HepG2 (cell line): ENCODE results near the gene COX10. TPM values are rescaled to one million over a fixed set of nuclear protein-coding genes. Genes with fewer than 3 reads are reported as not detected.
"Not testable (repeated sequence)": the region's sequence is repeated elsewhere in the genome, so short reads cannot be mapped to it uniquely, and the experiment has no call there.

Experiments
- ATAC-seq: fragments of 200-7000 bp; cut with Tn5 transposase; 3 replicates; pipeline ENCODE4 v1.9.1; 2020; ENCODE audit warnings: mild to moderate bottlenecking, moderate library complexity
- BruUV-seq: library from RNA; stranded (reverse); fragments of 400-500 nt; replicated peaks from 2 replicates; lab custom pipeline; 2021; lab: Mats Ljungman, UMichigan
- CTCF ChIA-PET: fragments of 300-600 bp; formaldehyde crosslinking; extraction: SDS; loops from one replicate; lab custom pipeline; 2021; ENCODE audit warnings: low total read pairs, inconsistent platforms, low intra/inter-chr PET ratio; lab: Yijun Ruan, JAX
- POLR2A ChIA-PET: fragments of 350-600 bp; sonication (Branson Sonifier 250); formaldehyde crosslinking; loops from one replicate; lab custom pipeline; 2020; ENCODE audit warnings: antibody characterized with exemption, inconsistent platforms; lab: Yijun Ruan, JAX
- DNase-seq: peaks from one replicate; pipeline ENCODE4 v3.0.0-alpha.2; 2015; ENCODE audit warnings: low spot score
- FAIRE-seq: peaks from 3 replicates; lab custom pipeline; 2011; peaks lifted over from hg19 to GRCh38; lab: Jason Lieb, UNC
- H2AFZ ChIP-seq: one replicate; pipeline ENCODE4 v1.6.1; 2011; ENCODE audit warnings: low read length, inconsistent platforms
- H3K27ac ChIP-seq: fragments of 300-600 bp; 3 replicates; pipeline ENCODE4 v1.8.0; 2011; ENCODE audit warnings: mixed run types, mild to moderate bottlenecking, mixed read lengths, low read length, inconsistent platforms; ENCODE audit not compliant: insufficient read depth; ENCODE audit errors: extremely low read length
- H3K27me3 ChIP-seq, 2 experiments: fragments of 200-600 bp in 1 of 2; 2 replicates in 1 of 2; 3 replicates in 1 of 2; pipeline versions ENCODE4 v1.6.0 to v1.8.0; 2011; ENCODE audit warnings: low read length in 2 of 2, mild to moderate bottlenecking in 2 of 2, moderate library complexity in 2 of 2, inconsistent platforms in 1 of 2; ENCODE audit not compliant: insufficient read depth in 2 of 2, control insufficient read depth in 1 of 2
- H3K36me3 ChIP-seq, 2 experiments: fragments of 200-600 bp in 1 of 2; replicated peaks in 1 of 2; 2 replicates in 1 of 2; 3 replicates in 1 of 2; pipeline versions ENCODE4 v1.5.1 to v1.8.0; 2011; ENCODE audit warnings: low read length in 2 of 2, inconsistent platforms in 1 of 2; ENCODE audit not compliant: insufficient read depth in 2 of 2, control insufficient read depth in 1 of 2
- H3K4me1 ChIP-seq: 2 replicates; pipeline ENCODE4 v1.5.1; 2012; ENCODE audit warnings: low read length, inconsistent platforms; ENCODE audit not compliant: insufficient read depth
- H3K4me2 ChIP-seq: 2 replicates; pipeline ENCODE4 v1.6.0; 2011; ENCODE audit warnings: low read depth, low read length, inconsistent platforms
- H3K4me3 ChIP-seq, 3 experiments: fragments of 200-600 bp in 1 of 3; sonication (generic), shearing (Covaris generic) in 1 of 3; replicated peaks in 1 of 3; 2 replicates each; pipeline ENCODE4 v1.5.1; 2011 to 2016; ENCODE audit warnings: low read length in 3 of 3, inconsistent platforms in 2 of 3, low read depth in 2 of 3, mild to moderate bottlenecking in 2 of 3, control low read depth in 1 of 3, mixed read lengths in 1 of 3; ENCODE audit not compliant: insufficient read depth in 1 of 3
- H3K79me2 ChIP-seq: one replicate; pipeline ENCODE4 v1.6.1; 2011; ENCODE audit warnings: low read length, inconsistent platforms; ENCODE audit not compliant: insufficient read depth
- H3K9ac ChIP-seq: 2 replicates; pipeline ENCODE4 v1.6.0; 2011; ENCODE audit warnings: mild to moderate bottlenecking, low read depth, low read length, inconsistent platforms; ENCODE audit not compliant: insufficient read depth
- H3K9me3 ChIP-seq: 2 replicates; pipeline ENCODE4 v1.5.1; 2012; ENCODE audit warnings: mild to moderate bottlenecking, low read length
- H4K20me1 ChIP-seq: 2 replicates; pipeline ENCODE4 v1.6.0; 2011; ENCODE audit warnings: inconsistent platforms, mild to moderate bottlenecking, low read length, moderate library complexity; ENCODE audit not compliant: insufficient read depth
- BCLAF1 ChIP-seq: fragments of 450-650 bp; IDR thresholded peaks from 2 replicates; pipeline ENCODE4 v1.6.1; 2017; ENCODE audit warnings: mild to moderate bottlenecking
- GATA4 ChIP-seq: sonication (generic); IDR thresholded peaks from 2 replicates; pipeline ENCODE4 v1.6.1; 2016; ENCODE audit warnings: antibody characterized with exemption, low read depth, borderline replicate concordance
- HOXD1 ChIP-seq: sonication (generic); formaldehyde crosslinking; IDR thresholded peaks from 2 replicates; pipeline ENCODE4 v1.5.0; 2020; ENCODE audit warnings: missing genetic modification reagents
- MIXL1 ChIP-seq: IDR thresholded peaks from 2 replicates; pipeline ENCODE4 v1.6.1; 2016
- RORA ChIP-seq: sonication (generic); formaldehyde crosslinking; IDR thresholded peaks from 2 replicates; pipeline ENCODE4 v1.5.0; 2020; ENCODE audit warnings: mild to moderate bottlenecking, missing genetic modification reagents, moderate library complexity
- SMARCE1 ChIP-seq: fragments of 450-650 bp; IDR thresholded peaks from 2 replicates; pipeline ENCODE4 v1.6.1; 2017; ENCODE audit warnings: borderline replicate concordance
- ZNF564 ChIP-seq: sonication (generic); formaldehyde crosslinking; IDR thresholded peaks from 2 replicates; pipeline ENCODE4 v1.8.1; 2023; ENCODE audit warnings: mild to moderate bottlenecking, missing genetic modification reagents
- WGBS: methylation state at CpG from one replicate; pipeline ENCODE4 v1.1.6; 2017; ENCODE audit warnings: low lambda C conversion rate; 5-methylcytosine and 5-hydroxymethylcytosine counted together
- in situ Hi-C: cut with HindIII; loops from 2 replicates; pipeline ENCODE4 v1.10.0; 2017; ENCODE audit warnings: low pct_unique_long_range_greater_than_20kb; ENCODE audit not compliant: extremely low pct_ligation_motif_present
- intact Hi-C: fragments of 100-400 bp; cut with micrococcal nuclease; formaldehyde crosslinking; loops from one replicate; pipeline ENCODE4 v1.10.0; 2022; ENCODE audit not compliant: unreplicated experiment
- polyA plus RNA-seq, 8 experiments: library from polyadenylated mRNA; depleted of rRNA in 3 of 8; stranded (reverse) in 7 of 8; unstranded in 1 of 8; fragments of >200 nt; fragmentation: Illumina TruSeq in 4 of 8; extraction: Trizol in 4 of 8; gene quantifications; 2 replicates each; pipeline versions ENCODE4 v1.2.1 to v1.2.3, GENCODE V29; 2011 to 2016; ENCODE audit warnings: low read depth in 4 of 8, missing spikeins in 1 of 8, mixed read lengths in 1 of 8; ENCODE audit not compliant: insufficient read depth in 1 of 8
- total RNA-seq, 5 experiments: library from RNA; depleted of rRNA; stranded (reverse); fragments of >200 nt; fragmentation: Illumina TruSeq; extraction: Trizol; gene quantifications; 2 replicates each; pipeline ENCODE4 v1.2.3, GENCODE V29; 2016; ENCODE audit warnings: low read depth in 1 of 5
- TF ChIP-seq, protein P1 (sequence below): IDR thresholded peaks from 2 replicates; pipeline ENCODE4 v1.6.1; 2016; ENCODE audit warnings: mild to moderate bottlenecking, missing biosample characterization, missing genetic modification reagents

COX10 gene
- total and polyA plus RNA-seq, 2 of the 13 experiments (the other 11 are each of a cell fraction or from before 2014, with no cell fraction given): 13.9 to 20.1 TPM

DNA sequence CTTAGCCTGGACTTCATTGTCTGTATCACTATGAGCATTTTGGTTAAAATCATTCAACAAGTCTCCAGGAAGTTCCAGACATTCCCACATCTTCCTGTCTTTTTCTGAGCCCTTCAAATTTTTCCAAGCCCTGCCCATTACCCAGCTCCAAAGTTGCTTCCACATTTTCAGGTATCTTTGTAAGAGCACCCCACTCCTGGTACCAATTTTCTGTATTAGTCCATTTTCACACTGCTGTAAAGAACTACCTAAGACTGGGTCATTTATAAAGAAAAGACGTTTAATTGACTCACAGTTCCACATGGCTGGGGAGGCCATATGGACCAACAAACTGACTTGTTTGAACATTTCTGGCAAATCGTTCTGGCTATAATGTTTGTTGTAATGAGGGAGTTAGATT, 100.0 kb downstream of the COX10 start (continued):
- TF ChIP-seq, protein P1, sequence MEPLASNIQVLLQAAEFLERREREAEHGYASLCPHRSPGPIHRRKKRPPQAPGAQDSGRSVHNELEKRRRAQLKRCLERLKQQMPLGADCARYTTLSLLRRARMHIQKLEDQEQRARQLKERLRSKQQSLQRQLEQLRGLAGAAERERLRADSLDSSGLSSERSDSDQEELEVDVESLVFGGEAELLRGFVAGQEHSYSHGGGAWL (CRISPR knock-in tag): no peak
- no peak for TF ChIP-seq BCLAF1
- no peak for TF ChIP-seq GATA4
- no peak for TF ChIP-seq SMARCE1
- no peak for TF ChIP-seq HOXD1 (CRISPR knock-in tag)
- TF ChIP-seq RORA: no peak

DNA sequence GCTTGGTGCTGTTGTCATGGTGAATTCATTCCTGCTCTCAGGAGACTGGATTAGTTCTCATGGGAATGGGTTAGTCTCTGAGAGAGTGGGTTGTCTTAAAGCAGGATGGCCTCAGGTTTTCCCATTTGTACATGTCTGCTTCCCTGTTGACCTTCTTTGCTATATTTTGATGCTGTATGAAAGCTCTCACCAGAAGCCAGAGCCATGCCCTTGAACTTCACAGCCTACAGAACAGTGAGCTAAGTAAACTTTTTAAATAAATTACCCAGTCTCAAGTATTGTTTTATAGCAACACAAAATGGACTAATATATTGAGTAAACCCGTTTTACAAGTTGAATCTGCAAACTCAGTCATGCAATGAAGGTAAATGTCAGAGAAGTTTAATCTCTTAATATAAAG, 100.6 kb downstream of the COX10 start:
- Histone ChIP-seq H3K79me2 (no peaks in the 10 kb centered on the region), H3K9ac (no peak overlapping the region), H3K4me2 (no peak overlapping the region), H3K9me3 (peaks cover 23% of the 10 kb centered on the region), H3K36me3 (peaks cover 2% of the 10 kb centered on the region in 2 experiments; a peak in 1 of 5 replicates), H2AFZ (no peak overlapping the region), H3K4me1 (peaks cover 9% of the 10 kb centered on the region; the same call in 1 of the 2 replicates), H3K4me3 (no peak overlapping the region), H3K27ac (no peak overlapping the region), H3K27me3 (no peaks in the 10 kb centered on the region), H4K20me1 (no peaks in the 10 kb centered on the region)
- DNase-seq: no peak
- BruUV-seq: no TSS peak
- ATAC-seq: no peak
- intact Hi-C loops: no loop called here
- ChIA-PET CTCF (no interaction called here), POLR2A (no interaction called here)
- no peak for FAIRE-seq
- peak; percentile 92; the same call in 1 of the 2 replicates for TF ChIP-seq ZNF564 (CRISPR knock-in tag)
- TF ChIP-seq MIXL1 (CRISPR knock-in tag): no peak
- in situ Hi-C loops: no loop called here
- 100% methylated on average over 1 of the region's 1 CpG for WGBS

DNA sequence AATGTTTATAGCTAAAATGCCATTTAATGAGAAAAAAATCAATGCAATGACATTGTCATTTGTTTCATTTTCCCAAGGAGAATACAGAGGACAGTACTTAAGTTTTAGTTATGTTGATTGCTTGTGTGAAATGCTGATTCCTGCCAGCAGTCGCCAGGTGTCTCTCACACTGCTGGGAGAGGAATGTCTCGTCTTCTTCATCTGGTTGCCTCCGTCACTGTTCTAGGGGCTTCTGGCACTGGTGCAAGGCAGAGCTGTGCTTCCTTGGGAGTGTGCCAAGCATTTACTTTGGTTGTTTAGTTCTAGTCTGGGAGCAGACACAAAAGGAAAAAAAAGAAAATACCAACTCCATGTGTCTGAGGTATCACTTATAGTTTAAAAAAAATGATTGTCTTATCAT, 107.7 kb downstream of the COX10 start:
- CTCF ChIA-PET, H3K79me2 ChIP-seq, FAIRE-seq, intact Hi-C loops, H3K27ac ChIP-seq, POLR2A ChIA-PET, H3K27me3 ChIP-seq, in situ Hi-C loops, BruUV-seq, H3K4me2 ChIP-seq, H3K9ac ChIP-seq, ATAC-seq, H3K4me3 ChIP-seq, H4K20me1 ChIP-seq, H2AFZ ChIP-seq, H3K9me3 ChIP-seq, H3K36me3 ChIP-seq, DNase-seq, H3K4me1 ChIP-seq: not testable (repeated sequence)
- WGBS: 97% methylated on average over 3 of the region's 3 CpGs

DNA sequence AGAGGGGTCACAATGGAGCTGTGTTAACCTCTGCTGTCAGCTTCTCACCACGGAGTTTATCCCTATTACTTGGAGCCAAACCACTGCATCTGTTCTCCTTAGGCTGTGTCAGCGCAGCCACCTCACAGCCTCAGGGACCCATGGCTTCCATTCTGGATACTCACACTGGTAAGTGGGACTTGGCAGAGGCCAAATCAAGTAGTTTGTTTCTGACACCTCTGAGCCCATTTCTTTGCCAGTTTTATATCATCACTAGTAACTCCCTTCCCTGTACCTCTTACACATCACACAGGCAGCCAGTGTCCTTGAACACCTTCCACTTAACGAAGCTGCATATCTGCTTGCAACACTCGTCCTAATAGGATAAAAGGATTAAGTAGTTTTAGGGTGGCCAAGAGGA, 108.5 kb downstream of the COX10 start:
- intact Hi-C loops, BruUV-seq, H3K9ac ChIP-seq, H3K27ac ChIP-seq, DNase-seq, FAIRE-seq, H3K36me3 ChIP-seq, H4K20me1 ChIP-seq, H2AFZ ChIP-seq, CTCF ChIA-PET, H3K4me1 ChIP-seq, POLR2A ChIA-PET, H3K9me3 ChIP-seq, H3K4me2 ChIP-seq, in situ Hi-C loops, H3K27me3 ChIP-seq, H3K4me3 ChIP-seq, ATAC-seq, H3K79me2 ChIP-seq: not testable (repeated sequence)
- no CpG with 5 or more reads among the region's 4 CpGs for WGBS
